Testis (tissue), 3 donors: ENCODE data around the gene TLN1. TPM values are rescaled to one million over a fixed set of nuclear protein-coding genes. Genes with fewer than 3 reads are reported as not detected.

ENCODE experiments used
- DNase-seq: peaks from one replicate; pipeline ENCODE4 v3.0.0-alpha.2; 2019
- H3K27ac ChIP-seq, 2 donors: fragments of 200-600 bp; sonication (generic); one replicate each; pipeline ENCODE4 v1.5.1; 2019
- H3K27me3 ChIP-seq: fragments of 200-600 bp; sonication (generic); one replicate; pipeline ENCODE4 v1.5.1; 2019
- H3K36me3 ChIP-seq: fragments of 200-600 bp; sonication (generic); one replicate; pipeline ENCODE4 v1.5.1; 2017; ENCODE audit warnings: low read depth; ENCODE audit errors: missing control alignments
- H3K4me1 ChIP-seq: fragments of 200-600 bp; sonication (generic); one replicate; pipeline ENCODE4 v1.5.1; 2019
- H3K4me3 ChIP-seq, 2 donors: fragments of 200-600 bp; sonication (generic); one replicate each; pipeline ENCODE4 v1.5.1; 2017 to 2019
- H3K9me3 ChIP-seq: fragments of 200-600 bp; sonication (generic); one replicate; pipeline ENCODE4 v1.5.1; 2017
- CTCF ChIP-seq, 3 experiments: fragments of 450-650 bp in 2 of 3; fragments of 200-600 bp in 1 of 3; sonication (generic) in 1 of 3; IDR thresholded peaks; one replicate each; pipeline ENCODE4 v1.5.1; 2016 to 2019; ENCODE audit warnings: antibody characterized with exemption in 3 of 3, mild to moderate bottlenecking in 2 of 3, moderate library complexity in 1 of 3
- POLR2A ChIP-seq: fragments of 450-650 bp; IDR thresholded peaks from one replicate; pipeline ENCODE4 v1.6.1; 2017; ENCODE audit warnings: antibody characterized with exemption, mild to moderate bottlenecking, moderate library complexity
- WGBS, 2 donors: methylation state at CpG; one replicate each; pipeline ENCODE4 v1.1.5; 2018; 5-methylcytosine and 5-hydroxymethylcytosine counted together
- intact Hi-C: fragments of 100-400 bp; cut with DNase I; formaldehyde crosslinking; loops from one replicate; pipeline ENCODE4 v1.15.1; 2023; ENCODE audit warnings: low total_unique reads
- polyA plus RNA-seq: library from polyadenylated mRNA; stranded (reverse); fragments of 350-450 nt; fragmentation: Illumina TruSeq; extraction: RNeasy Lipid Tissue Mini Kit (QIAGEN cat#74804); gene quantifications from one replicate; pipeline ENCODE4 v1.2.3, GENCODE V29; 2014; ENCODE audit warnings: low read depth, low replicate concordance; ENCODE audit not compliant: insufficient read depth
- total RNA-seq, 2 donors: library from RNA; depleted of rRNA; stranded (reverse); fragments of >200 nt; gene quantifications; one replicate each; pipeline ENCODE4 v1.2.3, GENCODE V29; 2016

TLN1 gene
- total and polyA plus RNA-seq, 3 donors from 2014 or later, result 134 to 201 (median 171) TPM

- no peak for DNase-seq
- H3K4me1 ChIP-seq, result no peaks in the 10 kb centered on the region
- no peak overlapping the region for H3K27ac ChIP-seq
- no peaks in the 10 kb centered on the region for H3K36me3 ChIP-seq
- no peaks in the 10 kb centered on the region for H3K27me3 ChIP-seq
- H3K9me3 ChIP-seq, result no peaks in the 10 kb centered on the region
- intact Hi-C loops, result no loop called here
- 87 to 88% methylated on average over 9 to 15 of the region's 15 CpGs for WGBS, 2 donors
- no peak for TF ChIP-seq POLR2A
- TF ChIP-seq CTCF (IDR thresholded peaks at IDR 0.05), result no peak
- no peak overlapping the region for H3K4me3 ChIP-seq
Measured at GRCh38 chr9:35718721-35719511, 13.1 kb downstream of the TLN1 start.

- WGBS, 2 donors, result 82 to 88% methylated on average over 12 to 14 of the region's 14 CpGs
- Histone ChIP-seq H3K27me3 (no peaks in the 10 kb centered on the region), H3K27ac (no peak overlapping the region), H3K4me1 (no peaks in the 10 kb centered on the region), H3K9me3 (no peaks in the 10 kb centered on the region), H3K4me3 (no peak overlapping the region), H3K36me3 (no peaks in the 10 kb centered on the region)
- DNase-seq, result no peak
- TF ChIP-seq POLR2A (no peak), CTCF (IDR thresholded peaks at IDR 0.05) (no peak)
- intact Hi-C loops, result no loop called here
Measured at GRCh38 chr9:35717132-35717870, 14.7 kb downstream of the TLN1 start.

GRCh38 chr9:35716230-35716629 lies 15.8 kb downstream of the TLN1 start:
- H3K27ac ChIP-seq, result no peak overlapping the region
- no peak for DNase-seq
- 58 to 80% methylated on average over 4 of the region's 4 CpGs for WGBS, 2 donors
- no peak for TF ChIP-seq POLR2A
- no peaks in the 10 kb centered on the region for H3K27me3 ChIP-seq
- H3K4me1 ChIP-seq, result no peaks in the 10 kb centered on the region
- no peaks in the 10 kb centered on the region for H3K9me3 ChIP-seq
- no peaks in the 10 kb centered on the region for H3K36me3 ChIP-seq
- H3K4me3 ChIP-seq, result no peak overlapping the region
- intact Hi-C loops, result no loop called here

GRCh38 chr9:35714579-35715252 lies 17.3 kb downstream of the TLN1 start:
- no peak for DNase-seq
- Histone ChIP-seq H3K27me3 (no peaks in the 10 kb centered on the region), H3K27ac (no peak overlapping the region), H3K4me1 (no peaks in the 10 kb centered on the region), H3K36me3 (no peaks in the 10 kb centered on the region), H3K4me3 (no peak overlapping the region), H3K9me3 (no peaks in the 10 kb centered on the region)
- 93 to 94% methylated on average over 10 to 13 of the region's 13 CpGs for WGBS, 2 donors
- intact Hi-C loops, result no loop called here
- TF ChIP-seq POLR2A (no peak), CTCF (IDR thresholded peaks at IDR 0.05) (no peak)

- no peak for DNase-seq
- intact Hi-C loops, result no loop called here
Measured at GRCh38 chr9:35714123-35714522, 17.9 kb downstream of the TLN1 start.

More at GRCh38 chr9:35714123-35714522, 17.9 kb downstream of the TLN1 start:
- Histone ChIP-seq H3K36me3 (no peaks in the 10 kb centered on the region), H3K4me3 (no peak overlapping the region), H3K4me1 (no peaks in the 10 kb centered on the region), H3K27me3 (no peaks in the 10 kb centered on the region), H3K9me3 (no peaks in the 10 kb centered on the region), H3K27ac (no peak overlapping the region)
- TF ChIP-seq POLR2A (no peak), CTCF (IDR thresholded peaks at IDR 0.05) (no peak)
- 98 to 100% methylated on average over 1 to 6 of the region's 6 CpGs for WGBS, 2 donors
